Measurements from ENCODE around the gene DNER. TPM values are rescaled to one million over a fixed set of nuclear protein-coding genes. Genes with fewer than 3 reads are reported as not detected.

DNER gene
- polyA plus RNA-seq, 3 donors = 0.12 to 0.20 (median 0.16) TPM

DNA sequence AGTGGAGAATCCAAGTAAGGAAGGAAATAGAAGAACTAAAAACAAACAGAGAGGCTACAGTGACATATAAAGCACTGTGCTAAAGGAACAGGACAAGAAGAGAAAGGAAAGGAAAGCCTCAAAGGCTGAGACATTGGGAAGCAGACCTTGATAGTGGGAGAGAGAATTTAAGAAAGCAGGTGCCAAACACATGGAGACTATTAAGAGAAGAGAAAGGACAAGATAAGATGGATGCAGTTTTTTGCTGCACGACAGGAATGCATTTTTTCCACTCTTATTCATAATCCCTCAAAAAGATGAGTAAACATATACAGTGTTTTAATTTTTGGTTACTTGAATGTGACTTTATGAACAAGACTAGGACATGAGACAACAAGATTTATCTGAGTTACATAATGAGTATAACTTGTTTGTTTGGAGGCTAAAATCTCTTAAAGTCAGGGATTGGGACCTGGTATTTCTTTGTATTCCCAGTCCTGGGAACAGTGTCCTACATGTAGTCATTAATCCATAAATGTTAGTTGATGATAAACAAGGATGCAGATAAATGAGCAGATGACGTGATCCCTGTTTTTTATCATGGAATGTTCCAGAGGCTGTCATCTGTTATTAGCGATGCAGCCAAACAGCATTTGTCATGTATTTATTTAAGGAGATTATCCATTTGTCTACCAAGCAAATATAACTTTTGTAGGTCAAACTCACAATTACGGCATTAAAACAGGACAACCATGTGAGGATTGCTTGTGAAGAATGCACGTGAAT lies 141.7 kb downstream of the DNER start:
- Histone ChIP-seq H4K20me1 (ENCODE audit: insufficient read depth, low read length) (no peaks in the 10 kb centered on the region), H3K4me1 (ENCODE audit: control insufficient read depth in 1 of 2, insufficient read depth in 2 of 2, low read length in 2 of 2) (no peaks in the 10 kb centered on the region), H3K9ac (ENCODE audit: insufficient read depth, low read length, poor library complexity, severe bottlenecking) (no peak overlapping the region), H3K27me3 (ENCODE audit: control insufficient read depth in 2 of 2, insufficient read depth in 2 of 2, low read length in 2 of 2) (no peaks in the 10 kb centered on the region), H3K4me3 (replicated peaks in 1 of 3; ENCODE audit: low read depth in 2 of 3, low read length in 3 of 3) (no peak overlapping the region), H3K36me3 (replicated peaks in 1 of 2; ENCODE audit: control insufficient read depth in 1 of 2, insufficient read depth in 2 of 2, low read length in 2 of 2) (no peaks in the 10 kb centered on the region), H3K79me2 (ENCODE audit: insufficient read depth, low read length) (no peaks in the 10 kb centered on the region), H2AFZ (ENCODE audit: insufficient read depth, low read depth, low read length, poor library complexity, severe bottlenecking) (no peak overlapping the region), H3K27ac (ENCODE audit: low read depth in 1 of 2, low read length in 2 of 2) (no peak overlapping the region), H3K9me3 (replicated peaks in 1 of 2; ENCODE audit: control insufficient read depth in 1 of 2, insufficient read depth in 1 of 2, low read length in 2 of 2) (no peaks in the 10 kb centered on the region), H3K4me2 (replicated peaks; ENCODE audit: extremely low read depth, low read length, poor library complexity, severe bottlenecking) (no peak overlapping the region)
- intact Hi-C loops (cut with micrococcal nuclease) = no loop called here
- Mint-ChIP-seq H3K36me3 (no peaks in the 10 kb centered on the region), H3K4me3 (no peak overlapping the region), H3K27ac (no peak overlapping the region), H3K9me3 (no peaks in the 10 kb centered on the region), H3K27me3 (ENCODE audit: low read depth in 3 of 3) (peaks cover 2 to 3% (median 2%) of the 10 kb centered on the region in 3 donors), H3K4me1 (no peaks in the 10 kb centered on the region)
- no CpG with 5 or more reads among the region's 5 CpGs for WGBS (ENCODE audit: insufficient coverage)
- TF ChIP-seq, protein P1, sequence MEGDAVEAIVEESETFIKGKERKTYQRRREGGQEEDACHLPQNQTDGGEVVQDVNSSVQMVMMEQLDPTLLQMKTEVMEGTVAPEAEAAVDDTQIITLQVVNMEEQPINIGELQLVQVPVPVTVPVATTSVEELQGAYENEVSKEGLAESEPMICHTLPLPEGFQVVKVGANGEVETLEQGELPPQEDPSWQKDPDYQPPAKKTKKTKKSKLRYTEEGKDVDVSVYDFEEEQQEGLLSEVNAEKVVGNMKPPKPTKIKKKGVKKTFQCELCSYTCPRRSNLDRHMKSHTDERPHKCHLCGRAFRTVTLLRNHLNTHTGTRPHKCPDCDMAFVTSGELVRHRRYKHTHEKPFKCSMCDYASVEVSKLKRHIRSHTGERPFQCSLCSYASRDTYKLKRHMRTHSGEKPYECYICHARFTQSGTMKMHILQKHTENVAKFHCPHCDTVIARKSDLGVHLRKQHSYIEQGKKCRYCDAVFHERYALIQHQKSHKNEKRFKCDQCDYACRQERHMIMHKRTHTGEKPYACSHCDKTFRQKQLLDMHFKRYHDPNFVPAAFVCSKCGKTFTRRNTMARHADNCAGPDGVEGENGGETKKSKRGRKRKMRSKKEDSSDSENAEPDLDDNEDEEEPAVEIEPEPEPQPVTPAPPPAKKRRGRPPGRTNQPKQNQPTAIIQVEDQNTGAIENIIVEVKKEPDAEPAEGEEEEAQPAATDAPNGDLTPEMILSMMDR (IDR thresholded peaks at IDR 0.05) = no peak
- DNase-seq = no peak

DNA sequence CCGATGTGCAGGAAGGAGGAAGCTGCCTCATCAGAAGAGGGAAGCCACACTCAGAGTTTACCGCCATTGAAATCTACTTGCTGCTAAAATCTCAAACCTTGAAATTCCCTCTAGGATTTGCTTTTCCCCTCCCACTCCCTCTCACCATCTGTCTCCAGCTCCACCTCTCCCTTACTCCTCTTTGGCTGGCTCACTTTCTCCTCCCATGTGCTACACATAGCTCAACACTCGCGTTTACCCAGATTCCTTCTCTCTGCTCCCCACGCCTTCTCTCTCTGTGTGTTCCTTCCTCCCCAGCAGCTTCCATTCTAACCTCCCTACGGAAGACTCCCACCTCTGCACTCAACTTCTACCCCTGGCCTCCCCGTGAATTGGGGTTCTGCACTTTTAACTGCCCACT lies 143.1 kb downstream of the DNER start:
- H3K27me3 ChIP-seq (ENCODE audit: control insufficient read depth in 2 of 2, insufficient read depth in 2 of 2, low read length in 2 of 2) = no peaks in the 10 kb centered on the region
- TF ChIP-seq, protein P1 (IDR thresholded peaks at IDR 0.05) = no peak
- H3K36me3 Mint-ChIP-seq = no peaks in the 10 kb centered on the region
- WGBS (ENCODE audit: insufficient coverage) = 96% methylated on average over 6 of the region's 7 CpGs
- H3K4me3 Mint-ChIP-seq = no peak overlapping the region
- H4K20me1 ChIP-seq (ENCODE audit: insufficient read depth, low read length) = no peaks in the 10 kb centered on the region
- no peaks in the 10 kb centered on the region for H3K9me3 Mint-ChIP-seq
- H3K9me3 ChIP-seq (replicated peaks in 1 of 2; ENCODE audit: control insufficient read depth in 1 of 2, insufficient read depth in 1 of 2, low read length in 2 of 2) = no peaks in the 10 kb centered on the region
- H2AFZ ChIP-seq (ENCODE audit: insufficient read depth, low read depth, low read length, poor library complexity, severe bottlenecking) = no peak overlapping the region
- no peaks in the 10 kb centered on the region for H3K27me3 Mint-ChIP-seq (ENCODE audit: low read depth in 3 of 3)
- H3K9ac ChIP-seq (ENCODE audit: insufficient read depth, low read length, poor library complexity, severe bottlenecking) = no peak overlapping the region
- no peaks in the 10 kb centered on the region for H3K4me1 Mint-ChIP-seq
- no peaks in the 10 kb centered on the region for H3K4me1 ChIP-seq (ENCODE audit: control insufficient read depth in 1 of 2, insufficient read depth in 2 of 2, low read length in 2 of 2)
- no peaks in the 10 kb centered on the region for H3K79me2 ChIP-seq (ENCODE audit: insufficient read depth, low read length)
- no peak overlapping the region for H3K27ac ChIP-seq (ENCODE audit: low read depth in 1 of 2, low read length in 2 of 2)
- DNase-seq = no peak
- no peak overlapping the region for H3K4me3 ChIP-seq (replicated peaks in 1 of 3; ENCODE audit: low read depth in 2 of 3, low read length in 3 of 3)
- H3K4me2 ChIP-seq (replicated peaks; ENCODE audit: extremely low read depth, low read length, poor library complexity, severe bottlenecking) = no peak overlapping the region
- no peaks in the 10 kb centered on the region for H3K36me3 ChIP-seq (replicated peaks in 1 of 2; ENCODE audit: control insufficient read depth in 1 of 2, insufficient read depth in 2 of 2, low read length in 2 of 2)
- no peak overlapping the region for H3K27ac Mint-ChIP-seq
- intact Hi-C loops (cut with micrococcal nuclease) = no loop called here
